Cortex of kidney (tissue), 1 donor: ENCODE results near the gene GON7.

Experiments
- DNase-seq: peaks from one replicate; lab custom pipeline; 2025; lab: John Stamatoyannopoulos, UW

GON7 gene

DNA sequence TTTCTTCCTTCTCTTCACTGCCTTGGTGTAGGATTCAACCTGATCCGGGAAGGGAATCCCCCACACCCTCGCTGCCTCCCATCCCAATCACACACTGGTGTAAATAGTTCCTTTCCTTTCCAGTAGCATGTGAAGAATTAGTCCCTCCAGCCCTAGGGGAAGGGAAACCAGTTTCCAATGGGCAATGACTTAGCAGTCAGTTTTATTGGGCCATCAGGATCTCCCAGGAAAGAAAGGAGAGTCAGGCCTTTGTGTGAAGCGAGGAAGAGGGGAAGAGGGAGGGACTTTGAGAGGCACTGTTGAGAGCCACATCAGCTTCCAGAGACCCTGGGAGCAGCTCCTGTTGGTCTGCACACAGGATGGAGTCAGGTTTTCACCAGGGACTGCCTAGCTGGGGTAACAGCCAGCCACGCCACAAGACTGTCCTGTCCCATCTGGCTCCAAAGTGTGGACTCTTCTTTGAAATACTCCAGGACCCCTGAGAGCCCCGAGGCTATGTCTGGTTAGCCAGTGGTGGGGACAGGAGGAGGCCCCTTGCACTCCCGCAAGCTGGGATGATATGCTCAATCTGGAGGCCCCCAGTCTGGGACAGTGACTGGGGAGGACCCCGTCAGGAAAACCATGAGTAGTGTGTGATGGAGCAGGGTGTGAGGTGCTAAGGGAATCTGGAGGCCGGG is 50.0 kb downstream of the GON7 start:
- no peak for DNase-seq

DNA sequence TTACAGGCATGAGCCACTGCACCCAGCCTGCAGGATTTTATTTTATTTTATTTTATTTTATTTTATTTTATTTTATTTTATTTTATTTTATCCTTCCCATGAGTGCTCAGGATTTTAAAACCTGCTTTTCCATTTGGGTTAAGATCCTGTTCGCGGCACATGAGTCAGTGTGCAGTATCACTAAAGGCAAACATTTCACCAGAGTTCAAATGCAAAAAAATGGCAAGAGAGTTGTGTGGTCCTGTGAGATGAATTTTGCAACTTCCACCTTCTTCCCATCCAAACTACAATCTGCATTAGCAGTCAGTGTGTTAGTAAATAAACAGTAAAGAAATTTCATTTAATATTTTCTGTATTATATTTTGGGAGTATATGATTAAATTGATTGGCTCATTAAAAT is 51.2 kb downstream of the GON7 start:
- DNase-seq, result no peak

DNA sequence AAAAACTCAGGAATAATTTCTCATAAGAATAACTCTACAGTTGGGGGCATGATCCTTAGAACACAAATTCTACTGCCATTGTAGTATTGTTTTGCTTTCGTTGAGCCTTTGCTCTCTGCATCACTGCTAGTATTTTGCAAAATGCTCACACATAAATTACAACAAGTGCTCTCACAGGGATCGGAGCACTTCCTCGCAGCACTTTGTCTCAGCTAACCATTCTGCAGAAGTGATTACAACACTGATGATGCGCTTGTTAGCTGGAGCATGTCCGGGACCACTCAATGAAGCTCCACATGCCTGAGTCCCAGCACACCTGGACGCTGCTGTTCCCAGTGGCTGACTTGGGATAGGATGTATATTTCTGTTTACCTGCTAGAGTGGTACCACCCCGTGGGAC is 53.7 kb downstream of the GON7 start:
- DNase-seq, result no peak
